ENCODE data around the gene RHBDL1.

DNA sequence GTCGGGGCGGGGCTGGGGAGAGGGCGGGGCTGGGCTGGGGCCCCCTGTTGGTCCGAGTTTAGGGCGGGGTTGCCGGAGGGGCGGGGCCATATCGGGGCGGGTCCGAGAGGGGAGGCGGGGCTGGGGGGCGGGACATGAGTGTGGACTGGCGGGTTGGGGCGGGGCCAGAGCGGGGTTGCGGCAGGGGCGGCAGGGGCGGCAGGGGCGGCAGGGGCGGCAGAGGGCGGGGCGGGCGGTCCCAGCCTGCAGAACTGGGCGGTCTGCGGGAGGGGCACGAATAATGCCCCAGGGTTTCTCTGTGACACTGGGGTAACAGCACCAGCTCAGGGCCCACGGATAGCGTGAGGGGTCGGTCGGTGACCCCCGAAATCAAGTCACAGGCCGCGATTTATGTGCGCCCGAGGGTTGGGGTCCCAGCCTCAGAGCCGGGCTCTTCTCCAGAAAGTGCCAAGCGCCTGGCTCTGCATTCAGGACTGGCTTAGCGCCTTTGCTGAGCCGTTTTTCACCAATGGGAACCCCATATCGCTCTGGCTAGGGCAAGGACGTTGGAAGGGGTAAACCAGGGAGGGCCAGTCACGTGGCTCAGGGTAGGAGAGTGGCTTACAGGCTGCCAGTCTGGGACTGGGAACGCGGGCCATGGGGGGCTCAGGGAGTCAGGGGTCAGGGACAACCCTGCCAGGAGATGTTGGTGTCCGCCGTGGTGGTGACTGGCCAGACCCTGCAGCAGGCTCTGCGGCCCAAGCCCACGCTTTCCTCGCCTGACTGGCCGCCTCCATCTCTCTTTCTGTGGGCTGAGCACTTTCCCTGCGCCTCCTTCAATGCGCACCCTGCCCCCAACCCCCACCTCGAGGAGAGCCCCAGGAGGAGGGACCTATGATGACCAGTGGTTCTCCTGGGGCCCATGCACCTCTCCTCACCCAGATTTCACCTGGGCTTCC is 38.1 kb upstream of the RHBDL1 start:
- TF ChIP-seq, protein P1, sequence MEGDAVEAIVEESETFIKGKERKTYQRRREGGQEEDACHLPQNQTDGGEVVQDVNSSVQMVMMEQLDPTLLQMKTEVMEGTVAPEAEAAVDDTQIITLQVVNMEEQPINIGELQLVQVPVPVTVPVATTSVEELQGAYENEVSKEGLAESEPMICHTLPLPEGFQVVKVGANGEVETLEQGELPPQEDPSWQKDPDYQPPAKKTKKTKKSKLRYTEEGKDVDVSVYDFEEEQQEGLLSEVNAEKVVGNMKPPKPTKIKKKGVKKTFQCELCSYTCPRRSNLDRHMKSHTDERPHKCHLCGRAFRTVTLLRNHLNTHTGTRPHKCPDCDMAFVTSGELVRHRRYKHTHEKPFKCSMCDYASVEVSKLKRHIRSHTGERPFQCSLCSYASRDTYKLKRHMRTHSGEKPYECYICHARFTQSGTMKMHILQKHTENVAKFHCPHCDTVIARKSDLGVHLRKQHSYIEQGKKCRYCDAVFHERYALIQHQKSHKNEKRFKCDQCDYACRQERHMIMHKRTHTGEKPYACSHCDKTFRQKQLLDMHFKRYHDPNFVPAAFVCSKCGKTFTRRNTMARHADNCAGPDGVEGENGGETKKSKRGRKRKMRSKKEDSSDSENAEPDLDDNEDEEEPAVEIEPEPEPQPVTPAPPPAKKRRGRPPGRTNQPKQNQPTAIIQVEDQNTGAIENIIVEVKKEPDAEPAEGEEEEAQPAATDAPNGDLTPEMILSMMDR (conservative IDR thresholded peaks at IDR 0.05; ENCODE audit: low read depth, low read length), result no peak
- no peak for TF ChIP-seq EZH2 (IDR thresholded peaks at IDR 0.05; ENCODE audit: borderline replicate concordance, low read depth, low read length, poor library complexity, severe bottlenecking)
